Hepatocyte (in vitro differentiated cells): Measurements from ENCODE around the gene XRCC5. TPM values are rescaled to one million over a fixed set of nuclear protein-coding genes. Genes with fewer than 3 reads are reported as not detected.
"Not testable (repeated sequence)": the region's sequence is repeated elsewhere in the genome, so short reads cannot be mapped to it uniquely, and the experiment has no call there.

Source experiments
- DNase-seq: peaks from one replicate; pipeline ENCODE4 v3.0.0-alpha.2; 2016; ENCODE audit warnings: low spot score
- H2AFZ ChIP-seq: fragments of 200-600 bp; sonication (generic); 2 replicates; pipeline ENCODE4 v1.6.0; 2016; ENCODE audit warnings: antibody characterized with exemption, mild to moderate bottlenecking
- H3K27ac ChIP-seq: fragments of 200-600 bp; sonication (generic); 2 replicates; pipeline ENCODE4 v1.5.1; 2016; ENCODE audit warnings: mild to moderate bottlenecking
- H3K27me3 ChIP-seq: fragments of 200-600 bp; sonication (generic); 2 replicates; pipeline ENCODE4 v1.6.1; 2016
- H3K36me3 ChIP-seq: fragments of 200-600 bp; sonication (generic); replicated peaks from 2 replicates; pipeline ENCODE4 v1.5.1; 2016; ENCODE audit warnings: low read depth; ENCODE audit not compliant: insufficient read depth
- H3K4me1 ChIP-seq: fragments of 200-600 bp; sonication (generic); 2 replicates; pipeline ENCODE4 v1.5.1; 2016; ENCODE audit warnings: mild to moderate bottlenecking, moderate library complexity; ENCODE audit not compliant: insufficient read depth
- H3K4me2 ChIP-seq: fragments of 200-600 bp; sonication (generic); 2 replicates; pipeline ENCODE4 v1.6.0; 2016
- H3K4me3 ChIP-seq: fragments of 200-600 bp; sonication (generic); 2 replicates; pipeline ENCODE4 v1.5.1; 2016; ENCODE audit warnings: mild to moderate bottlenecking
- H3K79me2 ChIP-seq: fragments of 200-600 bp; sonication (generic); 2 replicates; pipeline ENCODE4 v1.6.0; 2017; ENCODE audit warnings: mild to moderate bottlenecking
- H3K9me2 ChIP-seq: fragments of 200-600 bp; sonication (generic); replicated peaks from 2 replicates; pipeline ENCODE4 v1.6.0; 2017; ENCODE audit warnings: mild to moderate bottlenecking; ENCODE audit not compliant: insufficient read depth
- H3K9me3 ChIP-seq: fragments of 200-600 bp; sonication (generic); 2 replicates; pipeline ENCODE4 v1.5.1; 2016; ENCODE audit warnings: low read depth, mild to moderate bottlenecking
- H4K20me1 ChIP-seq: fragments of 200-600 bp; sonication (generic); 2 replicates; pipeline ENCODE4 v1.6.0; 2016; ENCODE audit warnings: mild to moderate bottlenecking; ENCODE audit not compliant: insufficient read depth, poor library complexity, severe bottlenecking
- CTCF ChIP-seq: fragments of 200-600 bp; sonication (generic); IDR thresholded peaks from 2 replicates; pipeline ENCODE4 v1.5.1; 2016; ENCODE audit warnings: antibody characterized with exemption, mild to moderate bottlenecking; ENCODE audit not compliant: poor library complexity
- EZH2 ChIP-seq: fragments of 200-600 bp; sonication (generic); IDR thresholded peaks from 2 replicates; pipeline ENCODE4 v1.6.1; 2016; ENCODE audit warnings: antibody characterized with exemption, mild to moderate bottlenecking, borderline replicate concordance
- EZH2phosphoT487 ChIP-seq: fragments of 200-600 bp; sonication (generic); IDR thresholded peaks from one replicate; pipeline ENCODE4 v1.6.1; 2018; ENCODE audit warnings: antibody characterized with exemption, mild to moderate bottlenecking, low read depth, moderate library complexity; ENCODE audit not compliant: unreplicated experiment, severe bottlenecking
- WGBS: methylation state at CpG from one replicate; pipeline ENCODE4 v1.1.6; 2016; ENCODE audit warnings: low lambda C conversion rate; ENCODE audit errors: missing lambda C conversion rate; 5-methylcytosine and 5-hydroxymethylcytosine counted together
- polyA plus RNA-seq: library from polyadenylated mRNA; unstranded; fragments of >200 nt; fragmentation: Nextera tagmentation; extraction: Ambion mirVana; gene quantifications from 2 replicates; pipeline ENCODE4 v1.2.1, GENCODE V29; 2016
- total RNA-seq: library from RNA; depleted of rRNA; stranded (reverse); fragments of >200 nt; gene quantifications from 2 replicates; pipeline ENCODE4 v1.2.3, GENCODE V29; 2014

XRCC5 gene
- total and polyA plus RNA-seq, 2 experiments from 2014 or later, result 181 to 208 TPM

GRCh38 chr2:216132585-216132984 lies 23.4 kb downstream of the XRCC5 start:
- no peak for DNase-seq
- H3K79me2 ChIP-seq, result peaks cover 42% of the 10 kb centered on the region

GRCh38 chr2:216133397-216133796 lies 24.2 kb downstream of the XRCC5 start:
- H3K4me2 ChIP-seq, result no peak overlapping the region
- H3K9me2 ChIP-seq, result no peaks in the 10 kb centered on the region
- H3K36me3 ChIP-seq, result peaks cover 26% of the 10 kb centered on the region
- H3K4me3 ChIP-seq, result no peak overlapping the region
- TF ChIP-seq EZH2phosphoT487, result no peak
- TF ChIP-seq CTCF, result no peak
- no peak for TF ChIP-seq EZH2
- 100% methylated on average over 2 of the region's 2 CpGs for WGBS
- peaks cover 4% of the 10 kb centered on the region for H4K20me1 ChIP-seq
- peak overlapping the region; percentile 49 for H3K27ac ChIP-seq
- no peaks in the 10 kb centered on the region for H3K9me3 ChIP-seq
- H2AFZ ChIP-seq, result no peak overlapping the region
- no peak for DNase-seq
- H3K4me1 ChIP-seq, result peaks cover 26% of the 10 kb centered on the region
- H3K27me3 ChIP-seq, result no peaks in the 10 kb centered on the region
- peaks cover 43% of the 10 kb centered on the region for H3K79me2 ChIP-seq

More at GRCh38 chr2:216132585-216132984, 23.4 kb downstream of the XRCC5 start:
- H3K9me3 ChIP-seq, result no peaks in the 10 kb centered on the region
- H4K20me1 ChIP-seq, result peaks cover 4% of the 10 kb centered on the region
- peaks cover 26% of the 10 kb centered on the region for H3K4me1 ChIP-seq
- H3K9me2 ChIP-seq, result no peaks in the 10 kb centered on the region
- no peak overlapping the region for H2AFZ ChIP-seq
- H3K4me2 ChIP-seq, result no peak overlapping the region
- no peak overlapping the region for H3K4me3 ChIP-seq
- no peaks in the 10 kb centered on the region for H3K27me3 ChIP-seq
- peaks cover 21% of the 10 kb centered on the region for H3K36me3 ChIP-seq
- TF ChIP-seq EZH2, result no peak
- no peak for TF ChIP-seq EZH2phosphoT487
- no peak for TF ChIP-seq CTCF
- H3K27ac ChIP-seq, result peak overlapping the region; percentile 49

GRCh38 chr2:216134958-216135541 lies 25.9 kb downstream of the XRCC5 start:
- TF ChIP-seq EZH2, result no peak
- no peak for TF ChIP-seq EZH2phosphoT487
- TF ChIP-seq CTCF, result no peak
- no peak overlapping the region for H3K27ac ChIP-seq
- no peak overlapping the region for H3K4me2 ChIP-seq
- H3K4me3 ChIP-seq, result no peak overlapping the region
- 89% methylated on average over 4 of the region's 4 CpGs for WGBS
- peaks cover 25% of the 10 kb centered on the region for H3K36me3 ChIP-seq
- no peak for DNase-seq
- no peaks in the 10 kb centered on the region for H3K9me2 ChIP-seq
- H3K79me2 ChIP-seq, result peaks cover 43% of the 10 kb centered on the region
- peaks cover 17% of the 10 kb centered on the region for H3K4me1 ChIP-seq
- peaks cover 2% of the 10 kb centered on the region for H4K20me1 ChIP-seq
- no peaks in the 10 kb centered on the region for H3K9me3 ChIP-seq
- no peak overlapping the region for H2AFZ ChIP-seq
- H3K27me3 ChIP-seq, result no peaks in the 10 kb centered on the region

- Histone ChIP-seq H2AFZ (no peak overlapping the region), H3K27me3 (no peaks in the 10 kb centered on the region), H3K4me3 (no peak overlapping the region), H3K36me3 (peaks cover 13% of the 10 kb centered on the region), H3K4me2 (no peak overlapping the region), H3K27ac (no peak overlapping the region), H3K9me3 (no peaks in the 10 kb centered on the region), H4K20me1 (peaks cover 2% of the 10 kb centered on the region), H3K79me2 (peaks cover 42% of the 10 kb centered on the region), H3K9me2 (no peaks in the 10 kb centered on the region), H3K4me1 (no peaks in the 10 kb centered on the region)
- DNase-seq, result peak; percentile 47
- TF ChIP-seq CTCF (peak; percentile 36), EZH2 (no peak), EZH2phosphoT487 (no peak)
These were observed 30.7 kb downstream of the XRCC5 start for GRCh38 chr2:216139884-216140283.

- not testable (repeated sequence) for H3K27me3 ChIP-seq, H2AFZ ChIP-seq, H3K4me3 ChIP-seq, DNase-seq, H3K4me2 ChIP-seq, H3K9me3 ChIP-seq, H3K27ac ChIP-seq, H3K9me2 ChIP-seq, H4K20me1 ChIP-seq, H3K4me1 ChIP-seq
- Histone ChIP-seq H3K79me2 (peaks cover 43% of the 10 kb centered on the region), H3K36me3 (peaks cover 13% of the 10 kb centered on the region)
- 95% methylated on average over 4 of the region's 4 CpGs for WGBS
These were observed 32.4 kb downstream of the XRCC5 start for GRCh38 chr2:216141516-216141915.
